IPS-NIHi11 (cell line): ENCODE results near the gene BSN.
A peak's percentile ranks its signal among the peaks of the same experiment; 100 is the strongest.
"Not testable (repeated sequence)": the region's sequence is repeated elsewhere in the genome, so short reads cannot be mapped to it uniquely, and the experiment has no call there.

Experiments used
- DNase-seq: peaks from one replicate; pipeline ENCODE4 v3.0.0; 2012; ENCODE audit warnings: mixed read lengths, low spot score

Gene BSN

DNA sequence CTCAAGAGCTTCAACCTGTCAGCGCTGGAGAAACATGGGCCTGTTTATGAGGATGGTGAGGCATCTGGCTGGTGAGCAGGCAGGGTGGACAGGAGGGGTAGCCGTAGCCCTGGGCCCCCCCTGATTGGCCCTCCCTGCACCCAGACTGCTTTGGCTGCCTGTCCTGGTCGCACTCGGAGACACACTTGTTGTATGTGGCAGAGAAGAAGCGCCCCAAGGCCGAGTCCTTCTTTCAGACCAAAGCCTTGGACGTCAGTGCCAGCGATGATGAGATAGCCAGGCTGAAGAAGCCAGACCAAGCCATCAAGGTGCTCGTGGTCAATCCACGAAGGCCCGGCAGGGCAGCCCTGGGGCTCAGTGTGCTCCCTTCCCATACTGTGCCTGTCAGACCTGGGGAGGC, 121.6 kb downstream of the BSN start:
- DNase-seq, result no peak

GRCh38 chr3:49680493-49681231, 126.4 kb downstream of the BSN start:
- no peak for DNase-seq

- DNase-seq, result no peak
These were observed 126.9 kb downstream of the BSN start for GRCh38 chr3:49681232-49681522.

- no peak for DNase-seq
These were observed 127.3 kb downstream of the BSN start for GRCh38 chr3:49681543-49681942.

DNA sequence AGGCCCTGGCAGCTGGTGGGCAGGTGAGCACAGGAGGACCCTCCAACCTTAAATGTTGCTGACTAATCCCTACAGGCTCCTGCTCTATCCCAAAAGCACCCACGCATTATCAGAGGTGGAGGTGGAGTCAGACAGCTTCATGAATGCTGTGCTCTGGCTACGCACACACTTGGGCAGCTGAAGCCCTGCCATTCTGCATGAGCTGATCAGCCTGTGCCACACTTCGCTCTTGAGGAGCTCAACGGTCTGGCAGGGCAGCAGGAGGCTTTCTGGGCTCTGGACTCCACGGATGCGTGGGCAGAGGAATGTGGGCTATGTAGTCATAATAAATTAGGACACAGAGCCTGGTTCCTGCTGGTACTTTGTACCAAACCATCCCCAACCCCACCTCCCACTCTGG, 128.9 kb downstream of the BSN start:
- no peak for DNase-seq

DNA sequence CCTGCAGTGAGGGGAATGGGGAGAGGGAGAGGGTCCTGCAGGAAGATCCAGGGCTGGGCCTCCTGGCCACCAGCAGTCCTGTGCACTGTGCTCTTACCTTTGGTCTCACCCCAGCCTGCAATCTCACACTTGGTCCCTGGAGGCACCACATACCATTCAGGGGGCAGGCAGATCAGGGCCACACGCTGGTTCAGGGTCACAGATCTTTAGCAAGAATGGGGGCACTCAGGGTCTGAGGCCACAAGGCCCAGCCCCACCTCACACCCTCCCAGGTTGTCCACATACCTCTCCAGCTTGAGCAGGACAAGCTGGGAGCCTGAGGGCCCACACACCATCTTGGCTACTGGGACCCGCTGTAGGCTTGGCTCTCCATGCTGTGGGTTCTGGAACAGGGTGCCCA, 130.2 kb downstream of the BSN start:
- not testable (repeated sequence) for DNase-seq

DNA sequence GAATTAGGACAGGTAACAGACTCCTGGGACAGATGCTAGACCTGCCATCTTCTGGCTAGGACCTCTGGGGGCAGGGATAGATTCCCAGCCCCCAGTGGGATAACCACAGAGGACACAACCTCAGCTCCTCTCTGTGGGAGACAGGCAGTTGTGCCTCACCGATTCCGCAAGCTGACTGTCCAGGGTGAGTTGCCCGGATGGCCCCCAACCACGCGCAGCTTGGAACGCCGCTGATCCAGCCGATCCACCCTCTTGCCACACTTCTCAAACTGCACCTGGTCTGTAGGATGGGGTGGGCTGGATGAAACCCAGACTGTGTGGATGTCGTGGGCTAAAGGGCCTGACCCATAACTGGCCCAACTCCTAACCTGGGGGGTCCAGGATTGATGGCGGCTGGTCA, 130.8 kb downstream of the BSN start:
- not testable (repeated sequence) for DNase-seq

DNA sequence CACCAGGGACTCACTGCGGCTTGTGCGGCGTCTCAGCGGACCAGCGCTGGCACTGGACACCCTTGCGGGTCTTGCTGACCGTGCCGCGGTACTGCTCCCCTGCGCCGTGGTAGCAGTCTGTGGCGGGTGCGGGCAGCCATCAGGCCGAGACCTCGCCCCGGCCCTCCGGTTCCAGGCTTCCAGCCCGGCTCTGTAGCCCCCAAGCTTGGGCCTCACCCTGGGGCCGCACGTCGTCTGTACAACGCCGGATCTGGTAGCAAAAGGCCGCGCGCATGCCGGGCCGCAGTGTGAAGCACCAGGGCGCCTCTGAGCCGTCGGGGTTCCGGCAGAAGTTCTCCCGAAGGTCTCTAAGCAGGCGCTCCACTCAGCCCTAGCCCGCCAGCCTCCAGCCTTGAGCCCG, 131.6 kb downstream of the BSN start:
- not testable (repeated sequence) for DNase-seq

GRCh38 chr3:49686346-49686745, 132.1 kb downstream of the BSN start:
- DNase-seq, result peak; percentile 42

DNA sequence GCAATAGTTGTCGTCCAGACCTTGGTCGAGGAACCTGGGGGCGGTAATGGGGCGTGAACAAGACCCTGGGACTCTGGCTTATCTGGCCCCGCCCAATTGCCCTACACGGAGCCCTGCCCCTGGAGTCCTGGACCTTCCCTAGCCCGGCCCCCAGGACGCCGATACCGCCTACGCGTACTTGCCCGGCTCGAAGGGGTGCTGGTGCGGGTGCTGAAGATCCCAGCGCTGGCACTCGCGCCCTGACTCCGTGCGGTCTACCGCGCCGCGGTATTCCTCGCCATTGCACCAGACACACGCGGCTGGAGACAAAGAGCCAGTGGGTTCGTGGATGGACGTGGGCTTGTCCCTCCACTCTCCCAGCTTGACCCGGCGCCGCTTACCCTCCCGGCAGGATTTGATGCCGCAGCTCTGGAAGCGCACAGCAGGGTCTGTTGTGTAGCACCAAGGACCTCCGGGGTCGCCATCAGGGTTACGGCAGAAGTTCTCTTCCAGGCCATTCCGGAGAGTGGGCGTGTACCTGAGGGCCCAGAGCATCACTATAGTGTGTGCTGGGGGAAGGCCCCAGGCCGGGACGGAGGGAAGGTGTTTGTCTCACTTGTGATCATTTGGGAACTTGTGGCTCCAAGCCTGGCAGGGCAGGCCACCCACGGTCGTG, 132.6 kb downstream of the BSN start:
- peak; percentile 60 for DNase-seq

GRCh38 chr3:49687424-49687795, 133.1 kb downstream of the BSN start:
- DNase-seq, result not testable (repeated sequence)

GRCh38 chr3:49688338-49689045, 134.2 kb downstream of the BSN start:
- DNase-seq, result not testable (repeated sequence)

GRCh38 chr3:49689046-49689907, 135.0 kb downstream of the BSN start, which contains the start of the genes MST1 and RNF123:
Gene MST1, minus strand, starts transcription at chr3:49689474. Its CDS starts 783 bp downstream, at chr3:49688691.
Gene RNF123, plus strand, starts transcription at chr3:49689557. Its CDS starts 1,609 bp downstream, at chr3:49691166.
- DNase-seq, result peak; percentile 95

- DNase-seq, result not testable (repeated sequence)
These were observed 135.8 kb downstream of the BSN start for GRCh38 chr3:49689908-49690624.

GRCh38 chr3:49690856-49691255, 136.6 kb downstream of the BSN start:
- not testable (repeated sequence) for DNase-seq

DNA sequence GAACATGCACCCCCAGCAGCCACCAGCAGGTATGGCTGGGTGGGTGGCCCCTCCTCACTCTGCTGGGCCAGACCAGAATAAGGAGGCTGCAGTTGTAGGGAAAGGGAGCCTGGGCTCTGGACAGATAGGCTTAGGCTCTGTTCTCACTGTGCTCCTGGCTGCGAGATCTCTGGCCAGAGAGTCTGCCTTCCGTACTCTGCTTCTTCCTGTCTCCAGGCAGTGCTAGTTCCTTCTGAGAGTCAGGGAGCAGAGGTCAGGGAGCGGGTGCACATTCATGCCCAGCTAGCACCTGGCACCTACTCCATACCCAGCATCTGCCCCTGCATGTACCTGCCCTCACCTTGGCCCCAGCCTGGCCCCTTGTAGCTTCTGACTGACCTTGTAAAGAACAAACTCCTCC, 137.2 kb downstream of the BSN start:
- DNase-seq, result not testable (repeated sequence)

DNA sequence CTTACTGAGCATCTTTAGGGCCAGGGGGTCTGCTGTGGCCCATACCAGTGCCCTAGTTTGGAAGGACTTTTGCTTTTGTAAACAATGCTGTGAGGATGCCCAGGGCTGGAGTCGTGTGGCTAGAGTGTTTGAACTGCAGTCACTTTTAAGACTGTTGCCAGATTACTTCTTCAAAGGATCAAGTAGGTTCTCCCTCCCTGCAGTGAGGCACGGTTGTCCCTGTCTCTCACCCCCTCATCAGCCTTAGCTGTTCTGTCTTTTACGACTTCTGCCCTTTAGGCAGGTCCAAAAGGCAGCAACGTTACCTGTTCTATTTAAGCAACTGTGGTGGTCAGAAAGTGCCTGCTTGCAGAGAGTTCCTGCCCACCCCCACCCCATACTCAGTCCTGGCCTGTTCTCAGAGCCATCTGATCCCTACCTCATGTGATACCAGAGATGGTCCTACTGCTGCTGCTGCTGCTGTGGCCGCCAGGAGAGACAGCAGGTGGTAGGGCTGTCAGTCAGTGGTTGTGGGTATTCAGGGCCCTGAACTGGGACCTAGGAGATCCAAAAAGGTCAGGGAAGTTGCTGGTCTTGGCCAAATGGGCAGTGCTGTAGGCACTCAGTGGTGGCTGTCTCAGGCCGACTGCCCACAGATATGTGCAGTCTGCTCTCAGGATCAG, 140.3 kb downstream of the BSN start:
- DNase-seq, result not testable (repeated sequence)

GRCh38 chr3:49695350-49696015, 141.2 kb downstream of the BSN start:
- not testable (repeated sequence) for DNase-seq

GRCh38 chr3:49699281-49699979, 145.2 kb downstream of the BSN start:
- DNase-seq, result no peak

- no peak for DNase-seq
These were observed 145.7 kb downstream of the BSN start for GRCh38 chr3:49700014-49700413.
